H9 (cell line): ENCODE data around the gene OSBPL8. TPM values are rescaled to one million over a fixed set of nuclear protein-coding genes. Genes with fewer than 3 reads are reported as not detected.

ENCODE experiments used
- DNase-seq: peaks from one replicate; pipeline ENCODE4 v3.0.0-alpha.2; 2017
- H2AFZ ChIP-seq: one replicate; pipeline ENCODE4 v1.6.1; 2013; ENCODE audit warnings: mild to moderate bottlenecking, low read length, control low read depth, moderate library complexity
- H2AK5ac ChIP-seq: 2 replicates; pipeline ENCODE4 v1.6.1; 2013; ENCODE audit warnings: low read length, control low read depth, mixed read lengths; ENCODE audit not compliant: insufficient read length
- H2BK120ac ChIP-seq: one replicate; pipeline ENCODE4 v1.6.1; 2013; ENCODE audit warnings: low read depth, mild to moderate bottlenecking, low read length, control low read depth, inconsistent platforms; ENCODE audit not compliant: poor library complexity, severe bottlenecking
- H2BK12ac ChIP-seq: 2 replicates; pipeline ENCODE4 v1.6.1; 2013; ENCODE audit warnings: low read length, control low read depth, mixed read lengths, low read depth; ENCODE audit not compliant: insufficient read length
- H2BK15ac ChIP-seq: 2 replicates; pipeline ENCODE4 v1.6.1; 2013; ENCODE audit warnings: low read depth, low read length, control low read depth
- H2BK20ac ChIP-seq: one replicate; pipeline ENCODE4 v1.6.1; 2013; ENCODE audit warnings: low read depth, mild to moderate bottlenecking, low read length, control low read depth, inconsistent platforms; ENCODE audit not compliant: poor library complexity, severe bottlenecking
- H2BK5ac ChIP-seq: 2 replicates; pipeline ENCODE4 v1.6.1; 2013; ENCODE audit warnings: low read length, control low read depth, mixed read lengths; ENCODE audit not compliant: insufficient read length
- H3K14ac ChIP-seq: 2 replicates; pipeline ENCODE4 v1.6.1; 2013; ENCODE audit warnings: low read length, control low read depth; ENCODE audit not compliant: insufficient read depth
- H3K18ac ChIP-seq: 2 replicates; pipeline ENCODE4 v1.6.1; 2013; ENCODE audit warnings: low read depth, mild to moderate bottlenecking, mixed read lengths, low read length, control low read depth; ENCODE audit not compliant: insufficient read length
- H3K23ac ChIP-seq: 2 replicates; pipeline ENCODE4 v1.6.1; 2013; ENCODE audit warnings: low read length, control low read depth, mixed read lengths, low read depth; ENCODE audit not compliant: insufficient read length
- H3K23me2 ChIP-seq: 2 replicates; pipeline ENCODE4 v1.6.1; 2013; ENCODE audit warnings: low read depth, mild to moderate bottlenecking, mixed read lengths, low read length, control low read depth; ENCODE audit not compliant: insufficient read length, poor library complexity, severe bottlenecking
- H3K27ac ChIP-seq: 2 replicates; pipeline ENCODE4 v1.5.1; 2013; ENCODE audit warnings: low read length, control low read depth, mixed read lengths, low read depth; ENCODE audit not compliant: insufficient read length
- H3K27me3 ChIP-seq: 2 replicates; pipeline ENCODE4 v1.6.1; 2013; ENCODE audit warnings: low read length, control low read depth, inconsistent platforms; ENCODE audit not compliant: insufficient read depth
- H3K4ac ChIP-seq: 2 replicates; pipeline ENCODE4 v1.6.1; 2013; ENCODE audit warnings: low read depth, mild to moderate bottlenecking, control low read depth, inconsistent platforms, low read length, moderate library complexity
- H3K4me1 ChIP-seq: 2 replicates; pipeline ENCODE4 v1.6.1; 2013; ENCODE audit warnings: low read length, control low read depth, inconsistent platforms; ENCODE audit not compliant: insufficient read depth
- H3K4me2 ChIP-seq: 2 replicates; pipeline ENCODE4 v1.6.1; 2013; ENCODE audit warnings: low read length, control low read depth, mixed read lengths; ENCODE audit not compliant: insufficient read length, insufficient read depth
- H3K56ac ChIP-seq: 2 replicates; pipeline ENCODE4 v1.6.1; 2013; ENCODE audit warnings: low read depth, mild to moderate bottlenecking, mixed read lengths, low read length, control low read depth; ENCODE audit not compliant: insufficient read length
- H3K79me1 ChIP-seq: 2 replicates; pipeline ENCODE4 v1.6.1; 2013; ENCODE audit warnings: low read depth, mild to moderate bottlenecking, moderate library complexity, low read length, control low read depth, inconsistent platforms; ENCODE audit not compliant: insufficient read depth, poor library complexity, severe bottlenecking
- H3K79me2 ChIP-seq: 2 replicates; pipeline ENCODE4 v1.6.1; 2013; ENCODE audit warnings: low read length, control low read depth, inconsistent platforms; ENCODE audit not compliant: insufficient read depth
- H3K9ac ChIP-seq: 2 replicates; pipeline ENCODE4 v1.6.1; 2013; ENCODE audit warnings: low read length, control low read depth, mixed read lengths; ENCODE audit not compliant: insufficient read length; ENCODE audit errors: extremely low read depth
- H3K9me3 ChIP-seq: one replicate; pipeline ENCODE4 v1.6.1; 2013; ENCODE audit warnings: low read depth, low read length, inconsistent platforms; ENCODE audit not compliant: control insufficient read depth
- H3T11ph ChIP-seq: one replicate; pipeline ENCODE4 v1.6.1; 2013; ENCODE audit warnings: mild to moderate bottlenecking, low read length, control low read depth, inconsistent platforms
- H4K20me1 ChIP-seq: one replicate; pipeline ENCODE4 v1.6.1; 2013; ENCODE audit not compliant: control insufficient read depth, insufficient read length, insufficient read depth
- H4K5ac ChIP-seq: 2 replicates; pipeline ENCODE4 v1.6.1; 2013; ENCODE audit warnings: low read depth, mild to moderate bottlenecking, mixed read lengths, low read length, control low read depth; ENCODE audit not compliant: insufficient read length
- H4K8ac ChIP-seq: replicated peaks from 2 replicates; pipeline ENCODE4 v1.6.1; 2013; ENCODE audit warnings: low read length, control low read depth, mixed read lengths, low read depth; ENCODE audit not compliant: insufficient read length
- H4K91ac ChIP-seq: 2 replicates; pipeline ENCODE4 v1.6.1; 2013; ENCODE audit warnings: low read depth, mild to moderate bottlenecking, moderate library complexity, mixed read lengths, low read length, control low read depth; ENCODE audit not compliant: insufficient read length
- H3K27ac Mint-ChIP-seq, 3 experiments: 2 replicates in 2 of 3; 3 replicates in 1 of 3; pipeline ENCODE4 v1.8.0; 2020 to 2021; ENCODE audit warnings: mixed read lengths in 3 of 3, mild to moderate bottlenecking in 1 of 3, moderate library complexity in 1 of 3
- H3K27me3 Mint-ChIP-seq: 2 replicates; pipeline ENCODE4 v1.8.0; 2021; ENCODE audit warnings: low read depth, mild to moderate bottlenecking, moderate library complexity, mixed read lengths
- H3K36me3 Mint-ChIP-seq, 3 experiments: 2 replicates in 2 of 3; 3 replicates in 1 of 3; pipeline ENCODE4 v1.8.0; 2020 to 2021; ENCODE audit warnings: low read depth in 3 of 3, mixed read lengths in 3 of 3; ENCODE audit not compliant: insufficient read depth in 1 of 3
- H3K4me1 Mint-ChIP-seq, 2 experiments: 2 replicates each; pipeline ENCODE4 v1.8.0; 2020; ENCODE audit warnings: mixed read lengths in 2 of 2
- H3K4me3 Mint-ChIP-seq, 2 experiments: 2 replicates in 1 of 2; 3 replicates in 1 of 2; pipeline ENCODE4 v1.8.0; 2020 to 2021; ENCODE audit warnings: mild to moderate bottlenecking in 2 of 2, mixed read lengths in 2 of 2, moderate library complexity in 1 of 2
- H3K9me3 Mint-ChIP-seq, 2 experiments: 2 replicates in 1 of 2; 3 replicates in 1 of 2; pipeline ENCODE4 v1.8.0; 2020; ENCODE audit warnings: mild to moderate bottlenecking in 2 of 2, mixed read lengths in 2 of 2, moderate library complexity in 1 of 2
- WGBS: extraction: QIAGEN DNeasy Blood & Tissue Kit; methylation state at CpG from one replicate; pipeline ENCODE4 v1.1.7; 2013; ENCODE audit warnings: missing lambda C conversion rate, low lambda C conversion rate, mixed read lengths; ENCODE audit not compliant: insufficient read length; ENCODE audit errors: extremely low coverage; 5-methylcytosine and 5-hydroxymethylcytosine counted together
- total RNA-seq: library from RNA; stranded (reverse); gene quantifications from 2 replicates; pipeline ENCODE4 v1.2.1, GENCODE V29; 2021
- TF ChIP-seq, protein P1 (sequence below): fragments of 200-600 bp; sonication (generic); conservative IDR thresholded peaks from 3 replicates; pipeline ENCODE4 v1.8.0; 2021; ENCODE audit warnings: antibody characterized with exemption, mild to moderate bottlenecking

Gene OSBPL8
- total RNA-seq, 1 experiment from 2014 or later, result 61.2 TPM

DNA sequence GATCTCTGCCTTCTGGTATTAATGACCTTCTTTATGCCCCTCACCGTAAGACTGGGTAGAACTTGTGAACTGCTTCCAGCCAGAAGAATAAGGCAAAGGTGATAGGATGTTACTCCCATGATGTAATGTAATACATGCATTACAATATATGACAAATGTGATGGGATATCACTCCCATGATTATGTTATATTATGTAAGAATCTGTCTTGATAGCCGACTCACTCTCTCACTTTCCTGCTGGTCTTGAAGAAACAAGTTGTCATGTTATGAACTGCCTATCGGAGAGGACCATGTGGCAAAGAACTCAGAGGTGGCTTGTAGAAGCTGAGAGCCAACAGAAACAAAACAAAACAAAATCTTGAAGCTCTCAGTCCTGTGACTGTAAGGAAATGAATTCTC is 30.6 kb upstream of the OSBPL8 start:
- H3K14ac ChIP-seq, result no peak overlapping the region
- no peaks in the 10 kb centered on the region for H3K23me2 ChIP-seq
- no peak overlapping the region for H4K5ac ChIP-seq

More for the DNA sequence above, 30.6 kb upstream of the OSBPL8 start:
- Histone ChIP-seq H3K4me2 (no peak overlapping the region), H3K56ac (no peak overlapping the region), H3K27ac (no peak overlapping the region), H3K4ac (no peak overlapping the region), H3K9me3 (no peaks in the 10 kb centered on the region), H2BK12ac (no peak overlapping the region), H2BK20ac (no peak overlapping the region), H4K8ac (no peak overlapping the region), H3K79me2 (no peaks in the 10 kb centered on the region), H2BK5ac (no peak overlapping the region), H3K27me3 (no peaks in the 10 kb centered on the region), H3K4me1 (no peaks in the 10 kb centered on the region), H3T11ph (no peak overlapping the region), H2BK15ac (no peak overlapping the region), H4K91ac (no peak overlapping the region), H4K20me1 (no peaks in the 10 kb centered on the region), H3K9ac (no peak overlapping the region), H3K18ac (no peak overlapping the region), H2AFZ (no peak overlapping the region), H2BK120ac (no peak overlapping the region), H2AK5ac (no peak overlapping the region), H3K79me1 (no peaks in the 10 kb centered on the region), H3K23ac (no peak overlapping the region)
- H3K9me3 Mint-ChIP-seq, result no peaks in the 10 kb centered on the region; a peak in 3 of 5 replicates
- H3K36me3 Mint-ChIP-seq, result no peaks in the 10 kb centered on the region
- no peak for DNase-seq
- no peaks in the 10 kb centered on the region for H3K27me3 Mint-ChIP-seq
- TF ChIP-seq, protein P1, sequence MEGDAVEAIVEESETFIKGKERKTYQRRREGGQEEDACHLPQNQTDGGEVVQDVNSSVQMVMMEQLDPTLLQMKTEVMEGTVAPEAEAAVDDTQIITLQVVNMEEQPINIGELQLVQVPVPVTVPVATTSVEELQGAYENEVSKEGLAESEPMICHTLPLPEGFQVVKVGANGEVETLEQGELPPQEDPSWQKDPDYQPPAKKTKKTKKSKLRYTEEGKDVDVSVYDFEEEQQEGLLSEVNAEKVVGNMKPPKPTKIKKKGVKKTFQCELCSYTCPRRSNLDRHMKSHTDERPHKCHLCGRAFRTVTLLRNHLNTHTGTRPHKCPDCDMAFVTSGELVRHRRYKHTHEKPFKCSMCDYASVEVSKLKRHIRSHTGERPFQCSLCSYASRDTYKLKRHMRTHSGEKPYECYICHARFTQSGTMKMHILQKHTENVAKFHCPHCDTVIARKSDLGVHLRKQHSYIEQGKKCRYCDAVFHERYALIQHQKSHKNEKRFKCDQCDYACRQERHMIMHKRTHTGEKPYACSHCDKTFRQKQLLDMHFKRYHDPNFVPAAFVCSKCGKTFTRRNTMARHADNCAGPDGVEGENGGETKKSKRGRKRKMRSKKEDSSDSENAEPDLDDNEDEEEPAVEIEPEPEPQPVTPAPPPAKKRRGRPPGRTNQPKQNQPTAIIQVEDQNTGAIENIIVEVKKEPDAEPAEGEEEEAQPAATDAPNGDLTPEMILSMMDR, result no peak
- H3K4me3 Mint-ChIP-seq, result no peak overlapping the region
- WGBS, result no CpG with 5 or more reads among the region's 3 CpGs
- H3K4me1 Mint-ChIP-seq, result no peaks in the 10 kb centered on the region
- H3K27ac Mint-ChIP-seq, result no peak overlapping the region
